K562 (cell line): ENCODE measurements around the gene AKAP14. TPM values are rescaled to one million over a fixed set of nuclear protein-coding genes. Genes with fewer than 3 reads are reported as not detected.
A peak's percentile ranks its signal among the peaks of the same experiment; 100 is the strongest.

Experiments used
- ATAC-seq: fragments of 200-7000 bp; cut with Tn5 transposase; 3 replicates; pipeline ENCODE4 v1.9.1; 2020; ENCODE audit warnings: moderate library complexity
- BruUV-seq: library from RNA; stranded (reverse); fragments of 400-500 nt; replicated peaks from 2 replicates; lab custom pipeline; 2021; lab: Mats Ljungman, UMichigan
- CTCF ChIA-PET: fragments of 300-600 bp; formaldehyde crosslinking; extraction: SDS; loops from one replicate; lab custom pipeline; 2021; ENCODE audit warnings: low intra/inter-chr PET ratio; lab: Yijun Ruan, JAX
- POLR2A ChIA-PET: fragments of 300-600, 350-650 bp; sonication (Branson Sonifier 250); formaldehyde crosslinking; extraction: SDS; loops from one replicate; lab custom pipeline; 2021; ENCODE audit warnings: antibody characterized with exemption, inconsistent platforms; lab: Yijun Ruan, JAX
- DNase-seq, 4 experiments: peaks; one replicate each; pipeline versions ENCODE4 v3.0.0 to v3.0.0-alpha.2; 2011 to 2018; ENCODE audit warnings: low spot score in 3 of 4, mixed read lengths in 3 of 4; ENCODE audit errors: extremely low read depth in 1 of 4
- FAIRE-seq: peaks from 2 replicates; lab custom pipeline; 2011; peaks lifted over from hg19 to GRCh38; lab: Jason Lieb, UNC
- H2AFZ ChIP-seq: 2 replicates; pipeline ENCODE4 v1.6.0; 2011; ENCODE audit warnings: low read depth, low read length, control low read depth, inconsistent platforms
- H3K27ac ChIP-seq: fragments of 200-600 bp; 3 replicates; pipeline ENCODE4 v1.8.0; 2011; ENCODE audit warnings: low read depth, mild to moderate bottlenecking, control low read depth, inconsistent platforms, low read length, moderate library complexity, mixed read lengths; ENCODE audit errors: extremely low read depth
- H3K27me3 ChIP-seq, 2 experiments: fragments of 300-600 bp in 1 of 2; 2 replicates in 1 of 2; 3 replicates in 1 of 2; pipeline versions ENCODE4 v1.6.0 to v1.8.0; 2011; ENCODE audit warnings: inconsistent platforms in 2 of 2, low read length in 2 of 2, mild to moderate bottlenecking in 1 of 2, mixed read lengths in 1 of 2, moderate library complexity in 1 of 2; ENCODE audit not compliant: control insufficient read depth in 2 of 2, insufficient read depth in 2 of 2
- H3K36me3 ChIP-seq: fragments of 300-600 bp; 3 replicates; pipeline ENCODE4 v1.8.0; 2011; ENCODE audit warnings: mild to moderate bottlenecking, low read length, inconsistent platforms; ENCODE audit not compliant: control insufficient read depth, insufficient read depth
- H3K4me1 ChIP-seq, 2 experiments: fragments of 200-600 bp in 1 of 2; replicated peaks in 1 of 2; 2 replicates in 1 of 2; 3 replicates in 1 of 2; pipeline versions ENCODE4 v1.5.1 to v1.8.0; 2011; ENCODE audit warnings: inconsistent platforms in 2 of 2, low read length in 2 of 2, mild to moderate bottlenecking in 1 of 2, mixed read lengths in 1 of 2, moderate library complexity in 1 of 2; ENCODE audit not compliant: control insufficient read depth in 2 of 2, insufficient read depth in 2 of 2
- H3K4me2 ChIP-seq: 2 replicates; pipeline ENCODE4 v1.6.1; 2011; ENCODE audit warnings: low read length, control low read depth, inconsistent platforms, mixed read lengths; ENCODE audit not compliant: insufficient read depth
- H3K4me3 ChIP-seq: fragments of 200-600 bp; sonication (generic), shearing (Covaris generic); 2 replicates; pipeline ENCODE4 v1.5.1; 2016; ENCODE audit warnings: control low read depth, inconsistent platforms
- H3K79me2 ChIP-seq: fragments of 200-600 bp; 3 replicates; pipeline ENCODE4 v1.8.0; 2011; ENCODE audit warnings: low read length, inconsistent platforms; ENCODE audit not compliant: control insufficient read depth, insufficient read depth
- H3K9ac ChIP-seq, 2 experiments: 2 replicates each; pipeline versions ENCODE4 v1.6.0 to v1.6.1; 2011; ENCODE audit warnings: low read depth in 2 of 2, low read length in 2 of 2, control low read depth in 1 of 2, inconsistent platforms in 1 of 2, mild to moderate bottlenecking in 1 of 2, mixed read lengths in 1 of 2; ENCODE audit not compliant: insufficient read depth in 1 of 2
- H3K9me1 ChIP-seq: one replicate; pipeline ENCODE4 v1.6.0; 2011; ENCODE audit warnings: inconsistent platforms, mild to moderate bottlenecking, low read length, moderate library complexity; ENCODE audit not compliant: control insufficient read depth, insufficient read depth
- H3K9me3 ChIP-seq: replicated peaks from 2 replicates; pipeline ENCODE4 v1.5.1; 2011; ENCODE audit warnings: low read depth, low read length, inconsistent platforms; ENCODE audit not compliant: control insufficient read depth, insufficient read depth
- H4K20me1 ChIP-seq: replicated peaks from 2 replicates; pipeline ENCODE4 v1.6.1; 2011; ENCODE audit warnings: low read length, inconsistent platforms, mixed read lengths; ENCODE audit not compliant: control insufficient read depth, insufficient read depth
- RBM25 ChIP-seq: fragments of 200-400 bp; formaldehyde crosslinking; IDR thresholded peaks from 2 replicates; pipeline ENCODE4 v1.6.1; 2018; ENCODE audit warnings: low read length, low read depth, moderate library complexity; ENCODE audit not compliant: severe bottlenecking
- ZNF318 ChIP-seq, 2 experiments: fragments of 450-650 bp; IDR thresholded peaks; 2 replicates each; pipeline ENCODE4 v1.6.1; 2016; ENCODE audit warnings: mild to moderate bottlenecking in 2 of 2, borderline replicate concordance in 1 of 2, low read depth in 1 of 2, moderate library complexity in 1 of 2
- WGBS: fragments of 100-300 bp; shearing (Covaris generic); methylation state at CpG from one replicate; pipeline ENCODE4 v1.1.6; 2016; ENCODE audit warnings: low coverage, mixed read lengths; ENCODE audit not compliant: insufficient coverage; ENCODE audit errors: missing lambda C conversion rate; 5-methylcytosine and 5-hydroxymethylcytosine counted together
- in situ Hi-C: fragments of 300-500 bp; cut with MboI; formaldehyde crosslinking; loops from 4 replicates; pipeline ENCODE4 v1.15.0; 2018; ENCODE audit warnings: inconsistent platforms, mixed read lengths
- intact Hi-C: fragments of 100-400 bp; cut with micrococcal nuclease; formaldehyde crosslinking; loops from 2 replicates; pipeline ENCODE4 v1.14.2; 2022
- polyA plus RNA-seq, 8 experiments: library from polyadenylated mRNA; depleted of rRNA in 4 of 8; stranded (reverse) in 5 of 8; unstranded in 3 of 8; fragments of >200 nt; fragmentation: Nextera tagmentation in 2 of 8; fragmentation: Illumina TruSeq in 1 of 8; extraction: Ambion mirVana in 2 of 8; extraction: Trizol in 1 of 8; gene quantifications; 2 replicates each; pipeline versions ENCODE4 v1.2.1 to v1.2.3, GENCODE V29; 2011 to 2014; ENCODE audit warnings: inconsistent platforms in 1 of 8, missing spikeins in 1 of 8
- total RNA-seq, 7 experiments: library from RNA; depleted of rRNA in 6 of 7; stranded (reverse); fragments of >200 nt in 6 of 7; fragmentation: Illumina TruSeq in 2 of 7; extraction: Trizol in 2 of 7; gene quantifications; 2 replicates each; pipeline versions ENCODE4 v1.2.1 to v1.2.3, GENCODE V29; 2011 to 2021; ENCODE audit warnings: low replicate concordance in 1 of 7

Gene AKAP14
- total and polyA plus RNA-seq, 9 of the 15 experiments (the other 6 are each of a cell fraction or from before 2014, with no cell fraction given), result not detected

- H2AFZ ChIP-seq, result no peak overlapping the region
- H3K36me3 ChIP-seq, result no peaks in the 10 kb centered on the region
- WGBS, result 53% methylated on average over 2 of the region's 2 CpGs
- H3K27me3 ChIP-seq, result no peaks in the 10 kb centered on the region
- TF ChIP-seq RBM25, result peak; percentile 49
- no peak for TF ChIP-seq ZNF318 (IDR thresholded peaks at IDR 0.05; ENCODE audit: borderline replicate concordance in 1 of 2, low read depth in 1 of 2)
- no peaks in the 10 kb centered on the region; a peak in 1 of 5 replicates for H3K4me1 ChIP-seq
- DNase-seq (no peak), ATAC-seq (no peak), FAIRE-seq (no peak)
- CTCF ChIA-PET, result no interaction called here
- no peak overlapping the region for H3K9ac ChIP-seq
- no peak overlapping the region for H3K4me3 ChIP-seq
- H3K27ac ChIP-seq, result no peak overlapping the region
- H3K79me2 ChIP-seq, result no peaks in the 10 kb centered on the region
- intact Hi-C loops (no loop called here), in situ Hi-C loops (no loop called here)
- no peaks in the 10 kb centered on the region for H3K9me1 ChIP-seq
- no TSS peak for BruUV-seq
- no peaks in the 10 kb centered on the region for H4K20me1 ChIP-seq
- POLR2A ChIA-PET, result no interaction called here
- H3K9me3 ChIP-seq, result no peaks in the 10 kb centered on the region
- H3K4me2 ChIP-seq, result no peak overlapping the region
Observed at GRCh38 chrX:119917877-119918276, 22.2 kb downstream of the AKAP14 start.
